Skeletal muscle satellite cell (primary cell): ENCODE data around the gene EVC2. TPM values are rescaled to one million over a fixed set of nuclear protein-coding genes. Genes with fewer than 3 reads are reported as not detected.

Source experiments
- H3K27me3 ChIP-seq: 2 replicates; pipeline ENCODE4 v1.7.0; 2013; ENCODE audit warnings: low read length; ENCODE audit not compliant: control insufficient read depth, insufficient read depth
- H3K36me3 ChIP-seq: 2 replicates; pipeline ENCODE4 v1.7.0; 2013; ENCODE audit warnings: mild to moderate bottlenecking, control low read depth, low read length; ENCODE audit not compliant: insufficient read depth
- H3K4me1 ChIP-seq: 2 replicates; pipeline ENCODE4 v1.7.0; 2013; ENCODE audit warnings: low read length; ENCODE audit not compliant: control insufficient read depth, insufficient read depth
- H3K4me2 ChIP-seq: 2 replicates; pipeline ENCODE4 v1.7.0; 2013; ENCODE audit warnings: mild to moderate bottlenecking, low read length
- H3K4me3 ChIP-seq: 2 replicates; pipeline ENCODE4 v1.7.0; 2013; ENCODE audit warnings: low read length
- H3K9ac ChIP-seq: 2 replicates; pipeline ENCODE4 v1.7.0; 2013; ENCODE audit warnings: mild to moderate bottlenecking, low read depth, low read length, moderate library complexity
- H3K9me3 ChIP-seq: replicated peaks from 2 replicates; pipeline ENCODE4 v1.7.0; 2013; ENCODE audit warnings: mild to moderate bottlenecking, control low read depth, low read length
- total RNA-seq: library from RNA; depleted of rRNA; stranded (reverse); fragments of >200 nt; gene quantifications from 2 replicates; pipeline ENCODE4 v1.2.3, GENCODE V29; 2012; rRNA removed

Gene EVC2
- 7.9 and 8.6 TPM in 2 replicates for total RNA-seq

GRCh38 chr4:5708449-5709206 lies at the start of gene EVC2:
TSS of gene EVC2 (minus strand) at chr4:5708559. CDS start at chr4:5708513, 46 bp downstream.
- peaks cover 56% of the 10 kb centered on the region for H3K4me1 ChIP-seq
- peak within 1 kb of the TSS; percentile 94 for H3K9ac ChIP-seq
- peak within 1 kb of the TSS; percentile 97 for H3K4me2 ChIP-seq
- H3K4me3 ChIP-seq: peak within 1 kb of the TSS; percentile 85
- peaks cover 17% of the 10 kb centered on the region for H3K36me3 ChIP-seq
- H3K9me3 ChIP-seq: no peaks in the 10 kb centered on the region
- H3K27me3 ChIP-seq: no peaks in the 10 kb centered on the region

- Histone ChIP-seq H3K4me1 (peaks cover 57% of the 10 kb centered on the region), H3K36me3 (peaks cover 77% of the 10 kb centered on the region), H3K9ac (peak overlapping the region; percentile 84), H3K4me2 (peak overlapping the region; percentile 65), H3K4me3 (no peak overlapping the region), H3K9me3 (no peaks in the 10 kb centered on the region), H3K27me3 (no peaks in the 10 kb centered on the region)
Observed at GRCh38 chr4:5757954-5758353, 49.6 kb upstream of the EVC2 start.

- Histone ChIP-seq H3K4me1 (peaks cover 61% of the 10 kb centered on the region), H3K4me2 (no peak overlapping the region), H3K4me3 (no peak overlapping the region), H3K9ac (peak overlapping the region; percentile 84), H3K27me3 (no peaks in the 10 kb centered on the region), H3K9me3 (no peaks in the 10 kb centered on the region), H3K36me3 (peaks cover 80% of the 10 kb centered on the region)
Observed at GRCh38 chr4:5757536-5757935, 49.2 kb upstream of the EVC2 start.

GRCh38 chr4:5757091-5757490 lies 48.7 kb upstream of the EVC2 start:
- Histone ChIP-seq H3K4me1 (peaks cover 65% of the 10 kb centered on the region), H3K27me3 (no peaks in the 10 kb centered on the region), H3K9ac (peak overlapping the region; percentile 84), H3K4me3 (no peak overlapping the region), H3K36me3 (peaks cover 80% of the 10 kb centered on the region), H3K9me3 (no peaks in the 10 kb centered on the region), H3K4me2 (no peak overlapping the region)

- Histone ChIP-seq H3K4me3 (no peak overlapping the region), H3K9me3 (no peaks in the 10 kb centered on the region), H3K4me1 (peaks cover 74% of the 10 kb centered on the region), H3K4me2 (no peak overlapping the region), H3K27me3 (no peaks in the 10 kb centered on the region), H3K36me3 (peaks cover 79% of the 10 kb centered on the region), H3K9ac (no peak overlapping the region)
Observed at GRCh38 chr4:5756271-5756670, 47.9 kb upstream of the EVC2 start.

- Histone ChIP-seq H3K9me3 (no peaks in the 10 kb centered on the region), H3K27me3 (no peaks in the 10 kb centered on the region), H3K4me2 (no peak overlapping the region), H3K9ac (peak overlapping the region; percentile 13), H3K36me3 (peaks cover 75% of the 10 kb centered on the region), H3K4me3 (no peak overlapping the region), H3K4me1 (peaks cover 79% of the 10 kb centered on the region)
Observed at GRCh38 chr4:5755679-5756078, 47.3 kb upstream of the EVC2 start.

- Histone ChIP-seq H3K4me1 (peaks cover 81% of the 10 kb centered on the region), H3K27me3 (no peaks in the 10 kb centered on the region), H3K4me3 (no peak overlapping the region), H3K36me3 (peaks cover 73% of the 10 kb centered on the region), H3K4me2 (no peak overlapping the region), H3K9ac (peak overlapping the region; percentile 94), H3K9me3 (no peaks in the 10 kb centered on the region)
Observed at GRCh38 chr4:5755161-5755560, 46.8 kb upstream of the EVC2 start.

- no peaks in the 10 kb centered on the region for H3K9me3 ChIP-seq
- no peaks in the 10 kb centered on the region for H3K27me3 ChIP-seq
- peaks cover 73% of the 10 kb centered on the region for H3K36me3 ChIP-seq
- peak overlapping the region; percentile 36 for H3K4me2 ChIP-seq
- H3K9ac ChIP-seq: peak overlapping the region; percentile 94
- H3K4me3 ChIP-seq: peak overlapping the region; percentile 14
- H3K4me1 ChIP-seq: peaks cover 81% of the 10 kb centered on the region
Observed at GRCh38 chr4:5754529-5754881, 46.1 kb upstream of the EVC2 start.

- no peaks in the 10 kb centered on the region for H3K27me3 ChIP-seq
- peak overlapping the region; percentile 94 for H3K9ac ChIP-seq
- peaks cover 73% of the 10 kb centered on the region for H3K36me3 ChIP-seq
Observed at GRCh38 chr4:5753766-5754528, 45.6 kb upstream of the EVC2 start.

GRCh38 chr4:5753366-5753765 lies 45.0 kb upstream of the EVC2 start:
- Histone ChIP-seq H3K4me3 (peak overlapping the region; percentile 60), H3K9me3 (no peaks in the 10 kb centered on the region), H3K4me2 (peak overlapping the region; percentile 78), H3K4me1 (peaks cover 82% of the 10 kb centered on the region), H3K27me3 (no peaks in the 10 kb centered on the region), H3K9ac (peak overlapping the region; percentile 94), H3K36me3 (peaks cover 75% of the 10 kb centered on the region)

More at GRCh38 chr4:5753766-5754528, 45.6 kb upstream of the EVC2 start:
- Histone ChIP-seq H3K4me2 (peak overlapping the region; percentile 78), H3K4me1 (peaks cover 81% of the 10 kb centered on the region), H3K4me3 (peak overlapping the region; percentile 60), H3K9me3 (no peaks in the 10 kb centered on the region)

- H3K9ac ChIP-seq: peak overlapping the region; percentile 94
- H3K4me2 ChIP-seq: peak overlapping the region; percentile 78
- no peaks in the 10 kb centered on the region for H3K27me3 ChIP-seq
- peak overlapping the region; percentile 60 for H3K4me3 ChIP-seq
- peaks cover 67% of the 10 kb centered on the region for H3K36me3 ChIP-seq
- no peaks in the 10 kb centered on the region for H3K9me3 ChIP-seq
- H3K4me1 ChIP-seq: peaks cover 81% of the 10 kb centered on the region
Observed at GRCh38 chr4:5752376-5753184, 44.2 kb upstream of the EVC2 start.
